ENCODE data around the gene CREBBP. TPM values are rescaled to one million over a fixed set of nuclear protein-coding genes. Genes with fewer than 3 reads are reported as not detected.

Gene CREBBP
- total and polyA plus RNA-seq, 7 donors: 5.4 to 85.3 (median 39.5) TPM

DNA sequence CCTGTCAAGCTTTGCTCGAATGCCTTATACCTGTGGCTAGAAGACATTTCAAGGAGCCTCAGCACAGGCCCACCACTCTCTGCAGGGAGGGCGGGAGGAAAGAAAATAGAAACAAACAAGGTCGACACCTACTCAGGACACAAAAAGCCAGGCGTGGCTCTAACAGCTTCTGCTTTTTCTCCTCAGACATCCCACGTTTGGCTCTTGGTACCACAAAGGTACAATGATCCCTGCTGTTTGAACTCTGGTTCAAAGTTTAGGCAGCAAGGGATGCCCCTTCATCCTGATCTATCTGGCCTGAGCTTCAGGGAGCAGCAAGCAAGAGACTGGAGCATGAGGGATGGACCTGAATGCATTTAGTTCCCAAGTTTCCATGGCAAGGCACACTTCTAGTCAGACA, 57.1 kb downstream of the CREBBP start:
- 63 to 65% methylated on average over 5 of the region's 5 CpGs for WGBS, 2 donors
- DNase-seq: no peak
- Histone ChIP-seq H3K36me3 (no peaks in the 10 kb centered on the region), H3K9me3 (no peaks in the 10 kb centered on the region), H3K4me1 (peaks cover 0 to 94% (median 81%) of the 10 kb centered on the region in 4 donors), H3K4me3 (no peak overlapping the region), H3K27ac (peak overlapping the region in 2 of 4 donors; percentile 16 to 39), H3K27me3 (no peaks in the 10 kb centered on the region)
- TF ChIP-seq POLR2A (IDR thresholded peaks at IDR 0.05) (no peak), EP300 (IDR thresholded peaks at IDR 0.05) (no peak), POLR2AphosphoS5 (IDR thresholded peaks at IDR 0.05) (no peak)
- TF ChIP-seq, protein P1, sequence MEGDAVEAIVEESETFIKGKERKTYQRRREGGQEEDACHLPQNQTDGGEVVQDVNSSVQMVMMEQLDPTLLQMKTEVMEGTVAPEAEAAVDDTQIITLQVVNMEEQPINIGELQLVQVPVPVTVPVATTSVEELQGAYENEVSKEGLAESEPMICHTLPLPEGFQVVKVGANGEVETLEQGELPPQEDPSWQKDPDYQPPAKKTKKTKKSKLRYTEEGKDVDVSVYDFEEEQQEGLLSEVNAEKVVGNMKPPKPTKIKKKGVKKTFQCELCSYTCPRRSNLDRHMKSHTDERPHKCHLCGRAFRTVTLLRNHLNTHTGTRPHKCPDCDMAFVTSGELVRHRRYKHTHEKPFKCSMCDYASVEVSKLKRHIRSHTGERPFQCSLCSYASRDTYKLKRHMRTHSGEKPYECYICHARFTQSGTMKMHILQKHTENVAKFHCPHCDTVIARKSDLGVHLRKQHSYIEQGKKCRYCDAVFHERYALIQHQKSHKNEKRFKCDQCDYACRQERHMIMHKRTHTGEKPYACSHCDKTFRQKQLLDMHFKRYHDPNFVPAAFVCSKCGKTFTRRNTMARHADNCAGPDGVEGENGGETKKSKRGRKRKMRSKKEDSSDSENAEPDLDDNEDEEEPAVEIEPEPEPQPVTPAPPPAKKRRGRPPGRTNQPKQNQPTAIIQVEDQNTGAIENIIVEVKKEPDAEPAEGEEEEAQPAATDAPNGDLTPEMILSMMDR (IDR thresholded peaks at IDR 0.05): no peak
- intact Hi-C loops (cut with DNase I): no loop called here

DNA sequence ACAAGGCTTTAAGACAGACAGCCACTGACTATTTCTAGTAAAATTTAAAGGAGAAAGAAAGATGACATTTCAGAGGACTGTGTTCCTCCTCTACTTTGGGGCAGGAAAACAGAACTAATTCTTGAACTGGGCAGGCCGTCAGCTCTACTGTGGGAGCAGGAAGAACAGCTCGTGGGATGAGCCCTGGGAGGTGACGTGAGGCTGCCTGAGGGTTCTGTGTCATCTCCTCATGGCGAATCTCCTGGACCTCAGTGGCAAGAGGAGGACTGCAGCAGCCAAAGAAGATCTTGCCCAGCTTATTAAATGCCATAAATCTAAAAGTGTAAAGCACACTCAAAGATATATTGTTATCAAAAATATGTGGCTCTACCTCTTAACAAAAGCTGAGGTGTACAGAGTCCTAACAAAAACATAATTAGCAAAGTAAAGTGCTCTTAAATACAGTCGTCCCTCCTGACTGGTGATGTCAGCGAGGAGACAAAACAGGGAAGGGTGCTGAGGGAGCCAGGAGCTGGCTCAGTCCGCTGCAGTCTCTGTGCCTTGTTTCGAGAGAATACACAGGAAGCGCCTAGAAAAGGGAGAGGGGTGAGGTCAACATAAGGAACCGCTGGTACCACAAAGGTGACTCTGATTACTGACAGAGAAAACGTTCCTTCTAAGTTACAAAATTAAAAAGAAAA, 58.0 kb downstream of the CREBBP start:
- Histone ChIP-seq H3K27me3 (no peaks in the 10 kb centered on the region), H3K9me3 (no peaks in the 10 kb centered on the region), H3K27ac (peak overlapping the region in 2 of 4 donors; percentile 16 to 39), H3K36me3 (no peaks in the 10 kb centered on the region), H3K4me1 (peaks cover 0 to 92% (median 85%) of the 10 kb centered on the region in 4 donors), H3K4me3 (no peak overlapping the region)
- WGBS, 2 donors: 70 to 79% methylated on average over 11 of the region's 11 CpGs
- TF ChIP-seq EP300 (IDR thresholded peaks at IDR 0.05): no peak
- TF ChIP-seq POLR2A (IDR thresholded peaks at IDR 0.05): no peak
- no peak for TF ChIP-seq POLR2AphosphoS5 (IDR thresholded peaks at IDR 0.05)
- TF ChIP-seq, protein P1 (IDR thresholded peaks at IDR 0.05): no peak
- intact Hi-C loops (cut with DNase I): no loop called here
- DNase-seq: no peak

DNA sequence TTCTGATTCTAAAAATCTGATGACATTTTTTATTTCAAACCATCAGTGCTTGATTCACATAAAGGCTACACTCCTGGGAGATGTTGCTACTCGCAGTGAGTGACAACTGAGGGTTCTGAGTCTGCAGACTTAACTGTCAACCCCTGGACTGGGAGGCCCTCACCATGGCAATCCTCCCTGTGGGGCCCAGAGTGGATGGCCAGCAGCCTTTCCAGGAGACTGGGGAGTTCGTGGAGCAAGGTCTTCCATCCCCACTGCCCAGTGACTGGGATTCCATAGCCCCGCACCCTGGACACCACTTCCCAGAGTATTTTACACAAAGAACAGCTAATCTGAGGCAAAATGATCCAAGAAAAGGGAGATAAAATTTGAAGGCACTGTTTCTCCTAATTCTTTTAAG, 59.3 kb downstream of the CREBBP start:
- H3K4me1 ChIP-seq: peaks cover 0 to 100% (median 91%) of the 10 kb centered on the region in 4 donors
- H3K27me3 ChIP-seq: no peaks in the 10 kb centered on the region
- DNase-seq: no peak
- WGBS, 2 donors: 95% methylated on average over 3 of the region's 3 CpGs
- no peak for TF ChIP-seq EP300 (IDR thresholded peaks at IDR 0.05)
- TF ChIP-seq, protein P1 (IDR thresholded peaks at IDR 0.05): no peak
- no peak for TF ChIP-seq POLR2A (IDR thresholded peaks at IDR 0.05)
- no peak for TF ChIP-seq POLR2AphosphoS5 (IDR thresholded peaks at IDR 0.05)
- no peaks in the 10 kb centered on the region for H3K36me3 ChIP-seq
- intact Hi-C loops (cut with DNase I): no loop called here
- H3K9me3 ChIP-seq: no peaks in the 10 kb centered on the region
- no peak overlapping the region for H3K27ac ChIP-seq
- no peak overlapping the region for H3K4me3 ChIP-seq

DNA sequence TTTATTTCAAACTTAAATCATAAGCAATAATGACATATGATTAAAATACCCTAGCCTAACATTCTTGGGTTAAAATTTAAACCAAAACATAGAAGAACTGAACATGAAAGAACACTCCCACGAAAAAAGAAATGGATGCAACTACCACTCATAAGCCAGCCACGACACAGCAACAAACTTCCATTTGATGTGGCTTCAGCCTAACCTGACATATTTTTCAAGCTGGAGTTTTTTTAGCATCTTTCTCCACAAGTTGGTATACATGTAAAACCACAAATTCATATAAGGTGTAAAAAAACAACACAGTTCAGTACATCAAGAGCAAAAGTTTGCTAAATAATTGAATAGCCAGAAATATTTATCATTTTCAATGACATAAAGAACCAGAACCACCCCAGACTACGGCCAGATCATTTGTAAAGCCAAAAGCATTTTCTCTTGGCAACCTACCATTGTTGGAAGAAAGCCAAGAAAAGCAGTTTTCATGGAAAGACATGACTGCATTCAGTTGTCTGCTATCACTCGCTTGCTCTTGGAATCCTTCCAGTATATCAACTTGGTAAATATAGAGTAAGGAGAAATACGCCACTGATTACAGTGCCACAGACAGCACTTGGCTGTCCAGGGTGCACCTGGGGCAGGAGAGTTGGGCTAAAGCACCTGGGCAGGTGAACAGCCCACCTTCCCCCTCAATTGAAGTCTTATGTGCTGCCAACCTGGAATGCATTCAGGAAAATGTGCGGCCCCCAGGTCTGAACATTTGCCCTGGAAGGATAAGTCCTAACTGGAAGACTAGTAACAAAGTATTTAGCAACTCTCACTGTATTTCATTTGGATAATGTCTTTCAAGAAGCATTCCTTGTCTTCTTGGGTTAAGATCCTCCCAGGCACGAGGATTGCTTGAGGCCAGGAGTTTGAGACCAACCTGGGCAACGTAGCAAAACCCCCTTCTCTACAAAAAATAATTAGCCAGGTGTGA, 60.5 kb downstream of the CREBBP start:
- Histone ChIP-seq H3K4me1 (peaks cover 0 to 98% (median 90%) of the 10 kb centered on the region in 4 donors), H3K27ac (peak overlapping the region in 2 of 4 donors; percentile 8 to 28), H3K36me3 (no peaks in the 10 kb centered on the region), H3K4me3 (no peak overlapping the region), H3K27me3 (no peaks in the 10 kb centered on the region), H3K9me3 (no peaks in the 10 kb centered on the region)
- intact Hi-C loops (cut with DNase I): no loop called here
- no peak for DNase-seq
- TF ChIP-seq POLR2AphosphoS5 (IDR thresholded peaks at IDR 0.05) (peak in 2 of 4 donors; percentile 28 to 32), POLR2A (IDR thresholded peaks at IDR 0.05) (no peak)
- 11 to 37% methylated on average over 8 of the region's 8 CpGs for WGBS, 2 donors

DNA sequence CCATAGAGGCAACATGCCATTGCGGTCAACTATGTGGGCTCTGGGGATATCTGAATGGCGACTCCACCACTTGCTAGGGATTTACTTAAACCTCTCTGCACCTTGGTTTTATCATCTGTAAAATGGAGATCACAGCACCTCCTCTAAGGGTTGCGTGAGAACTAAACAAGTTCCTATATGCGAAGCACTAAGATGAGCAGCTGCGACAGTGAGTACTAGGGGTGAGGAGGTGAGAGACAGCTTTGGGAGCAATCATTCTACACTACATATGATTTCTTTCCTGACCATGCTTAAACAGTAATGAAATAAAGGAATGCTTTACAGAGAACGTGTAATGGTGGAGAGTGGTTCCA, 61.4 kb downstream of the CREBBP start:
- no peaks in the 10 kb centered on the region for H3K27me3 ChIP-seq
- WGBS, 2 donors: 85 to 92% methylated on average over 6 of the region's 6 CpGs
- H3K4me3 ChIP-seq: no peak overlapping the region
- TF ChIP-seq EP300 (IDR thresholded peaks at IDR 0.05) (no peak), POLR2A (IDR thresholded peaks at IDR 0.05) (no peak), POLR2AphosphoS5 (IDR thresholded peaks at IDR 0.05) (no peak)
- TF ChIP-seq, protein P1 (IDR thresholded peaks at IDR 0.05): no peak
- no peaks in the 10 kb centered on the region for H3K9me3 ChIP-seq
- H3K27ac ChIP-seq: no peak overlapping the region
- intact Hi-C loops (cut with DNase I): no loop called here
- no peak for DNase-seq
- no peaks in the 10 kb centered on the region for H3K36me3 ChIP-seq
- H3K4me1 ChIP-seq: peaks cover 0 to 97% (median 83%) of the 10 kb centered on the region in 4 donors
